ENCODE data around the gene GDI2. TPM values are rescaled to one million over a fixed set of nuclear protein-coding genes. Genes with fewer than 3 reads are reported as not detected.
"Not testable (repeated sequence)": the region's sequence is repeated elsewhere in the genome, so short reads cannot be mapped to it uniquely, and the experiment has no call there.

The GDI2 gene
- total RNA-seq, 4 donors from 2014 or later = 122 to 270 (median 203) TPM

DNA sequence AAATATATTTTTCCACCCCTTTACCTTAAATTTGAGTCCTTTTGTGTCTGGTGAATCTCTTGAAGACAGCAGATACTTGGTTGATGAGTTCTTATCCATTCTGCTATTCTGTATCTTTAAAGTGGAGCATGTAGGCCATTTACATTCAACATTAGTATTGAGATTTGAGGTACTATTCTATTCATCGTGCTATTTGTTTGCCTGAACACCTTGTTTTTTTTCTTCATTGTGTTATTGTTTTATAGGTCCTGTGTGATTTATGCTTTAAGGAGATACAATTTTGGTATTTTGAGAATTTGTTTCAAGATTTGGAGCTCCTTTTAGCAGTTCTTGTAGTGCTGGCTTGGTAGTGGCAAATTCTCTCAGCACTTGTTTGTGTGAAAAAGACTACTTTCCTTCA, 29.9 kb downstream of the GDI2 start:
- DNase-seq = no peak
- in situ Hi-C loops (cut with MboI; ENCODE audit: low pct_ligation_motif_present in 1 of 4, low pct_unique_long_range_greater_than_20kb in 1 of 4, low sequenced_read_pairs in 3 of 4) = no loop called here
- no peak overlapping the region for H3K27ac ChIP-seq
- H3K4me1 ChIP-seq = no peaks in the 10 kb centered on the region
- WGBS, 2 donors (ENCODE audit: low coverage in 1 of 2) = 100% methylated on average over 1 of the region's 1 CpG
- H3K9me3 ChIP-seq = no peaks in the 10 kb centered on the region
- TF ChIP-seq, protein P1, sequence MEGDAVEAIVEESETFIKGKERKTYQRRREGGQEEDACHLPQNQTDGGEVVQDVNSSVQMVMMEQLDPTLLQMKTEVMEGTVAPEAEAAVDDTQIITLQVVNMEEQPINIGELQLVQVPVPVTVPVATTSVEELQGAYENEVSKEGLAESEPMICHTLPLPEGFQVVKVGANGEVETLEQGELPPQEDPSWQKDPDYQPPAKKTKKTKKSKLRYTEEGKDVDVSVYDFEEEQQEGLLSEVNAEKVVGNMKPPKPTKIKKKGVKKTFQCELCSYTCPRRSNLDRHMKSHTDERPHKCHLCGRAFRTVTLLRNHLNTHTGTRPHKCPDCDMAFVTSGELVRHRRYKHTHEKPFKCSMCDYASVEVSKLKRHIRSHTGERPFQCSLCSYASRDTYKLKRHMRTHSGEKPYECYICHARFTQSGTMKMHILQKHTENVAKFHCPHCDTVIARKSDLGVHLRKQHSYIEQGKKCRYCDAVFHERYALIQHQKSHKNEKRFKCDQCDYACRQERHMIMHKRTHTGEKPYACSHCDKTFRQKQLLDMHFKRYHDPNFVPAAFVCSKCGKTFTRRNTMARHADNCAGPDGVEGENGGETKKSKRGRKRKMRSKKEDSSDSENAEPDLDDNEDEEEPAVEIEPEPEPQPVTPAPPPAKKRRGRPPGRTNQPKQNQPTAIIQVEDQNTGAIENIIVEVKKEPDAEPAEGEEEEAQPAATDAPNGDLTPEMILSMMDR (IDR thresholded peaks at IDR 0.05) = no peak
- TF ChIP-seq POLR2A (IDR thresholded peaks at IDR 0.05) (no peak), POLR2AphosphoS5 (IDR thresholded peaks at IDR 0.05) (no peak), EP300 (IDR thresholded peaks at IDR 0.05; ENCODE audit: low read depth) (no peak)
- peaks cover 0 to 50% (median 17%) of the 10 kb centered on the region in 4 donors for H3K36me3 ChIP-seq
- no peaks in the 10 kb centered on the region for H3K27me3 ChIP-seq
- no peak overlapping the region for H3K4me3 ChIP-seq
- intact Hi-C loops (cut with DNase I; ENCODE audit: low total_unique reads) = no loop called here

DNA sequence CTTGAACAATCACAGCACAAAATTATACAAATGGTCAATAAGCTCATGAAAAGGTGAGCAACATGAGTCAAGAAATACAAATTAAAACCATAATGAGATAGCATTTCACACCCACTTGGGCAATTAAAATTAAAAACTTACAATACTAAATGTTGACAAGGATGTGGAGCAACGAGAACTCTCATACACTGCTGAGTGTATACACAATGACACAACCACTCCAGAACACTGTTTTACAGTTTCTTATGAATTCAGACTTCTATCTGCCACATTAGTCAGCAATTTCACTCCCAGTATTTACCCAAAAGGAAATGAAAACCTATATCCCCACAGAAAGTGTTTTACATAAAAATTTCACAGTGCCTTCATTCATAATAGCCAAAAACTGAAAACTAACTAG, 31.1 kb downstream of the GDI2 start:
- WGBS, 2 donors (ENCODE audit: low coverage in 1 of 2) = 63 to 80% methylated on average over 1 of the region's 1 CpG
- TF ChIP-seq POLR2AphosphoS5 (IDR thresholded peaks at IDR 0.05) (no peak), EP300 (IDR thresholded peaks at IDR 0.05; ENCODE audit: low read depth) (no peak), POLR2A (IDR thresholded peaks at IDR 0.05) (no peak)
- TF ChIP-seq, protein P1 (IDR thresholded peaks at IDR 0.05) = no peak
- in situ Hi-C loops (cut with MboI; ENCODE audit: low pct_ligation_motif_present in 1 of 4, low pct_unique_long_range_greater_than_20kb in 1 of 4, low sequenced_read_pairs in 3 of 4) (no loop called here), intact Hi-C loops (cut with DNase I; ENCODE audit: low total_unique reads) (no loop called here)
- peaks cover 0 to 3% (median 2%) of the 10 kb centered on the region in 4 donors for H3K4me1 ChIP-seq
- no peak overlapping the region for H3K27ac ChIP-seq
- peaks cover 0 to 49% (median 17%) of the 10 kb centered on the region in 4 donors for H3K36me3 ChIP-seq
- H3K27me3 ChIP-seq = no peaks in the 10 kb centered on the region
- no peaks in the 10 kb centered on the region for H3K9me3 ChIP-seq
- DNase-seq = no peak
- H3K4me3 ChIP-seq = no peak overlapping the region

DNA sequence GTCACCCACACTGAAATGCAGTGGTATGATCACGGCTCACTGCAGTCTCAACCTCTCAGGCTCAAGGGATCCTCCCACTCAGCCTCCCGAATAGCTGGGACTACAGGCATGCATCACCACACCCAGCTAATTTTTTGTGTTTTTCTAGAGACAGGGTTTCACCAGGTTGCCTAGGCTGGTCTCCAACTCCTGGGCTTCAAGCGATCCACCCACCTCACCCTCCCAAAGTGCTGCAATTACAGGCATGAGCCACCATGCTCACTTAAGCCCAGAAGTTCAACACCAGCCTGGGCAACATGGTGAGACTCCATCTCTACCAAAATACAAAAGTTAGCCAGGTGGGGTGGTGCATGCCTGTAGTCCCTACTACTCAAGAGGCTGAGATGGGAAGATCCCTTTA, 33.5 kb downstream of the GDI2 start:
- intact Hi-C loops (cut with DNase I; ENCODE audit: low total_unique reads) = no loop called here
- Histone ChIP-seq H3K9me3 (no peaks in the 10 kb centered on the region), H3K27ac (no peak overlapping the region), H3K36me3 (peaks cover 0 to 25% (median 8%) of the 10 kb centered on the region in 4 donors), H3K27me3 (no peaks in the 10 kb centered on the region), H3K4me3 (no peak overlapping the region), H3K4me1 (peaks cover 0 to 26% (median 15%) of the 10 kb centered on the region in 4 donors)
- in situ Hi-C loops (cut with MboI; ENCODE audit: low pct_ligation_motif_present in 1 of 4, low pct_unique_long_range_greater_than_20kb in 1 of 4, low sequenced_read_pairs in 3 of 4) = no loop called here
- whole genome bisulfite sequencing, 2 donors (ENCODE audit: low coverage in 1 of 2) = 90% methylated on average over 3 of the region's 3 CpGs; no CpG with 5 or more reads in 1 of the 2 donors
- DNase-seq = no peak
- no peak for TF ChIP-seq POLR2AphosphoS5 (IDR thresholded peaks at IDR 0.05)
- TF ChIP-seq POLR2A (IDR thresholded peaks at IDR 0.05) = no peak
- TF ChIP-seq, protein P1 (IDR thresholded peaks at IDR 0.05) = no peak
- no peak for TF ChIP-seq EP300 (IDR thresholded peaks at IDR 0.05; ENCODE audit: low read depth)

DNA sequence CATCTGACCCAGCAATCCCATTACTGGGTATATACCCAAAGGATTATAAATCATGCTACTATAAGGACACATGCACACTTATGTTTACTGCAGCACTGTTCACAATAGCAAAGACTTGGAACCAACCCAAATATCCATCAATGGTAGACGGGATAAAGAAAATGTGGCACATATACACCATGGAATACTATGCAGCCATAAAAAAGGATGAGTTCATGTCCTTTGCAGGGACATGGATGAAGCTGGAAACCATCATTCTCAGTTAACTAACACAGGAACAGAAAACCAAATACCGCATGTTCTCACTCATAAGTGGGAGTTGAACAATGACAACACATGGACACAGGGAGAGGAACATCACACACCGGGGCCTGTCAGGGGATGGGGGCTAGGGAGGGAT, 35.5 kb downstream of the GDI2 start:
- H3K27ac ChIP-seq; H3K4me3 ChIP-seq; H3K36me3 ChIP-seq; intact Hi-C loops (cut with DNase I; ENCODE audit: low total_unique reads); H3K27me3 ChIP-seq; H3K9me3 ChIP-seq; DNase-seq; in situ Hi-C loops (cut with MboI; ENCODE audit: low pct_ligation_motif_present in 1 of 4, low pct_unique_long_range_greater_than_20kb in 1 of 4, low sequenced_read_pairs in 3 of 4): not testable (repeated sequence)
- WGBS, 2 donors (ENCODE audit: low coverage in 1 of 2) = 90 to 100% methylated on average over 1 to 3 of the region's 3 CpGs
- H3K4me1 ChIP-seq = peaks cover 0 to 26% (median 15%) of the 10 kb centered on the region in 4 donors

GRCh38 chr10:5776881-5777197, 36.4 kb downstream of the GDI2 start:
- in situ Hi-C loops (cut with MboI; ENCODE audit: low pct_ligation_motif_present in 1 of 4, low pct_unique_long_range_greater_than_20kb in 1 of 4, low sequenced_read_pairs in 3 of 4) (no loop called here), intact Hi-C loops (cut with DNase I; ENCODE audit: low total_unique reads) (no loop called here)
- 46 to 57% methylated on average over 2 to 3 of the region's 3 CpGs for WGBS, 2 donors (ENCODE audit: low coverage in 1 of 2)
- Histone ChIP-seq H3K27ac (peak overlapping the region; percentile 49 to 52 (median 50)), H3K9me3 (no peaks in the 10 kb centered on the region), H3K4me3 (no peak overlapping the region), H3K36me3 (peaks cover 0 to 7% (median 1%) of the 10 kb centered on the region in 4 donors), H3K27me3 (no peaks in the 10 kb centered on the region), H3K4me1 (peaks cover 0 to 26% (median 15%) of the 10 kb centered on the region in 4 donors)
- TF ChIP-seq POLR2AphosphoS5 (IDR thresholded peaks at IDR 0.05) (no peak), POLR2A (IDR thresholded peaks at IDR 0.05) (no peak), EP300 (IDR thresholded peaks at IDR 0.05; ENCODE audit: low read depth) (no peak)
- TF ChIP-seq, protein P1 (IDR thresholded peaks at IDR 0.05) = no peak
- no peak for DNase-seq

All from transverse colon (tissue), 4 donors.